GM23248 (cell line): ENCODE data around the gene MAPKBP1.

Experiments
- EZH2 ChIP-seq: fragments of 200-600 bp; sonication (generic); IDR thresholded peaks from 2 replicates; pipeline ENCODE4 v1.6.1; 2018; ENCODE audit warnings: antibody characterized with exemption, mild to moderate bottlenecking; ENCODE audit not compliant: insufficient read depth, poor library complexity, severe bottlenecking
- EZH2phosphoT487 ChIP-seq: fragments of 200-600 bp; sonication (generic); IDR thresholded peaks from 2 replicates; pipeline ENCODE4 v1.6.1; 2018; ENCODE audit warnings: antibody characterized with exemption, moderate library complexity, mild to moderate bottlenecking, low read depth; ENCODE audit not compliant: insufficient read depth

GRCh38 chr15:41801850-41802455 lies 27.7 kb downstream of the MAPKBP1 start:
- TF ChIP-seq EZH2 (no peak), EZH2phosphoT487 (no peak)
